H9 (cell line): ENCODE data around the gene ARHGAP22. TPM values are rescaled to one million over a fixed set of nuclear protein-coding genes. Genes with fewer than 3 reads are reported as not detected.

ENCODE experiments used
- DNase-seq: peaks from one replicate; pipeline ENCODE4 v3.0.0-alpha.2; 2017
- H2AFZ ChIP-seq: one replicate; pipeline ENCODE4 v1.6.1; 2013; ENCODE audit warnings: mild to moderate bottlenecking, low read length, control low read depth, moderate library complexity
- H2AK5ac ChIP-seq: 2 replicates; pipeline ENCODE4 v1.6.1; 2013; ENCODE audit warnings: low read length, control low read depth, mixed read lengths; ENCODE audit not compliant: insufficient read length
- H2BK120ac ChIP-seq: one replicate; pipeline ENCODE4 v1.6.1; 2013; ENCODE audit warnings: low read depth, mild to moderate bottlenecking, low read length, control low read depth, inconsistent platforms; ENCODE audit not compliant: poor library complexity, severe bottlenecking
- H2BK12ac ChIP-seq: 2 replicates; pipeline ENCODE4 v1.6.1; 2013; ENCODE audit warnings: low read length, control low read depth, mixed read lengths, low read depth; ENCODE audit not compliant: insufficient read length
- H2BK15ac ChIP-seq: 2 replicates; pipeline ENCODE4 v1.6.1; 2013; ENCODE audit warnings: low read depth, low read length, control low read depth
- H2BK20ac ChIP-seq: one replicate; pipeline ENCODE4 v1.6.1; 2013; ENCODE audit warnings: low read depth, mild to moderate bottlenecking, low read length, control low read depth, inconsistent platforms; ENCODE audit not compliant: poor library complexity, severe bottlenecking
- H2BK5ac ChIP-seq: 2 replicates; pipeline ENCODE4 v1.6.1; 2013; ENCODE audit warnings: low read length, control low read depth, mixed read lengths; ENCODE audit not compliant: insufficient read length
- H3K14ac ChIP-seq: 2 replicates; pipeline ENCODE4 v1.6.1; 2013; ENCODE audit warnings: low read length, control low read depth; ENCODE audit not compliant: insufficient read depth
- H3K18ac ChIP-seq: 2 replicates; pipeline ENCODE4 v1.6.1; 2013; ENCODE audit warnings: low read depth, mild to moderate bottlenecking, mixed read lengths, low read length, control low read depth; ENCODE audit not compliant: insufficient read length
- H3K23ac ChIP-seq: 2 replicates; pipeline ENCODE4 v1.6.1; 2013; ENCODE audit warnings: low read length, control low read depth, mixed read lengths, low read depth; ENCODE audit not compliant: insufficient read length
- H3K23me2 ChIP-seq: 2 replicates; pipeline ENCODE4 v1.6.1; 2013; ENCODE audit warnings: low read depth, mild to moderate bottlenecking, mixed read lengths, low read length, control low read depth; ENCODE audit not compliant: insufficient read length, poor library complexity, severe bottlenecking
- H3K27ac ChIP-seq: 2 replicates; pipeline ENCODE4 v1.5.1; 2013; ENCODE audit warnings: low read length, control low read depth, mixed read lengths, low read depth; ENCODE audit not compliant: insufficient read length
- H3K27me3 ChIP-seq: 2 replicates; pipeline ENCODE4 v1.6.1; 2013; ENCODE audit warnings: low read length, control low read depth, inconsistent platforms; ENCODE audit not compliant: insufficient read depth
- H3K4ac ChIP-seq: 2 replicates; pipeline ENCODE4 v1.6.1; 2013; ENCODE audit warnings: low read depth, mild to moderate bottlenecking, control low read depth, inconsistent platforms, low read length, moderate library complexity
- H3K4me1 ChIP-seq: 2 replicates; pipeline ENCODE4 v1.6.1; 2013; ENCODE audit warnings: low read length, control low read depth, inconsistent platforms; ENCODE audit not compliant: insufficient read depth
- H3K4me2 ChIP-seq: 2 replicates; pipeline ENCODE4 v1.6.1; 2013; ENCODE audit warnings: low read length, control low read depth, mixed read lengths; ENCODE audit not compliant: insufficient read length, insufficient read depth
- H3K56ac ChIP-seq: 2 replicates; pipeline ENCODE4 v1.6.1; 2013; ENCODE audit warnings: low read depth, mild to moderate bottlenecking, mixed read lengths, low read length, control low read depth; ENCODE audit not compliant: insufficient read length
- H3K79me1 ChIP-seq: 2 replicates; pipeline ENCODE4 v1.6.1; 2013; ENCODE audit warnings: low read depth, mild to moderate bottlenecking, moderate library complexity, low read length, control low read depth, inconsistent platforms; ENCODE audit not compliant: insufficient read depth, poor library complexity, severe bottlenecking
- H3K79me2 ChIP-seq: 2 replicates; pipeline ENCODE4 v1.6.1; 2013; ENCODE audit warnings: low read length, control low read depth, inconsistent platforms; ENCODE audit not compliant: insufficient read depth
- H3K9ac ChIP-seq: 2 replicates; pipeline ENCODE4 v1.6.1; 2013; ENCODE audit warnings: low read length, control low read depth, mixed read lengths; ENCODE audit not compliant: insufficient read length; ENCODE audit errors: extremely low read depth
- H3K9me3 ChIP-seq: one replicate; pipeline ENCODE4 v1.6.1; 2013; ENCODE audit warnings: low read depth, low read length, inconsistent platforms; ENCODE audit not compliant: control insufficient read depth
- H3T11ph ChIP-seq: one replicate; pipeline ENCODE4 v1.6.1; 2013; ENCODE audit warnings: mild to moderate bottlenecking, low read length, control low read depth, inconsistent platforms
- H4K20me1 ChIP-seq: one replicate; pipeline ENCODE4 v1.6.1; 2013; ENCODE audit not compliant: control insufficient read depth, insufficient read length, insufficient read depth
- H4K5ac ChIP-seq: 2 replicates; pipeline ENCODE4 v1.6.1; 2013; ENCODE audit warnings: low read depth, mild to moderate bottlenecking, mixed read lengths, low read length, control low read depth; ENCODE audit not compliant: insufficient read length
- H4K8ac ChIP-seq: replicated peaks from 2 replicates; pipeline ENCODE4 v1.6.1; 2013; ENCODE audit warnings: low read length, control low read depth, mixed read lengths, low read depth; ENCODE audit not compliant: insufficient read length
- H4K91ac ChIP-seq: 2 replicates; pipeline ENCODE4 v1.6.1; 2013; ENCODE audit warnings: low read depth, mild to moderate bottlenecking, moderate library complexity, mixed read lengths, low read length, control low read depth; ENCODE audit not compliant: insufficient read length
- H3K27ac Mint-ChIP-seq, 3 experiments: 2 replicates in 2 of 3; 3 replicates in 1 of 3; pipeline ENCODE4 v1.8.0; 2020 to 2021; ENCODE audit warnings: mixed read lengths in 3 of 3, mild to moderate bottlenecking in 1 of 3, moderate library complexity in 1 of 3
- H3K27me3 Mint-ChIP-seq: 2 replicates; pipeline ENCODE4 v1.8.0; 2021; ENCODE audit warnings: low read depth, mild to moderate bottlenecking, moderate library complexity, mixed read lengths
- H3K36me3 Mint-ChIP-seq, 3 experiments: 2 replicates in 2 of 3; 3 replicates in 1 of 3; pipeline ENCODE4 v1.8.0; 2020 to 2021; ENCODE audit warnings: low read depth in 3 of 3, mixed read lengths in 3 of 3; ENCODE audit not compliant: insufficient read depth in 1 of 3
- H3K4me1 Mint-ChIP-seq, 2 experiments: 2 replicates each; pipeline ENCODE4 v1.8.0; 2020; ENCODE audit warnings: mixed read lengths in 2 of 2
- H3K4me3 Mint-ChIP-seq, 2 experiments: 2 replicates in 1 of 2; 3 replicates in 1 of 2; pipeline ENCODE4 v1.8.0; 2020 to 2021; ENCODE audit warnings: mild to moderate bottlenecking in 2 of 2, mixed read lengths in 2 of 2, moderate library complexity in 1 of 2
- H3K9me3 Mint-ChIP-seq, 2 experiments: 2 replicates in 1 of 2; 3 replicates in 1 of 2; pipeline ENCODE4 v1.8.0; 2020; ENCODE audit warnings: mild to moderate bottlenecking in 2 of 2, mixed read lengths in 2 of 2, moderate library complexity in 1 of 2
- WGBS: extraction: QIAGEN DNeasy Blood & Tissue Kit; methylation state at CpG from one replicate; pipeline ENCODE4 v1.1.7; 2013; ENCODE audit warnings: missing lambda C conversion rate, low lambda C conversion rate, mixed read lengths; ENCODE audit not compliant: insufficient read length; ENCODE audit errors: extremely low coverage; 5-methylcytosine and 5-hydroxymethylcytosine counted together
- total RNA-seq: library from RNA; stranded (reverse); gene quantifications from 2 replicates; pipeline ENCODE4 v1.2.1, GENCODE V29; 2021
- TF ChIP-seq, protein P1 (sequence below): fragments of 200-600 bp; sonication (generic); conservative IDR thresholded peaks from 3 replicates; pipeline ENCODE4 v1.8.0; 2021; ENCODE audit warnings: antibody characterized with exemption, mild to moderate bottlenecking

The ARHGAP22 gene
- total RNA-seq, 1 experiment from 2014 or later = 7.4 TPM

- H3K23me2 ChIP-seq = no peaks in the 10 kb centered on the region
- H4K91ac ChIP-seq = no peak overlapping the region
- Mint-ChIP-seq H3K4me1 (no peaks in the 10 kb centered on the region), H3K27me3 (peaks cover 35% of the 10 kb centered on the region), H3K4me3 (no peak overlapping the region), H3K9me3 (no peaks in the 10 kb centered on the region; a peak in 1 of 5 replicates), H3K36me3 (no peaks in the 10 kb centered on the region; a peak in 1 of 7 replicates), H3K27ac (no peak overlapping the region)
- H3K14ac ChIP-seq = 0 out of 2 replicates have a peak overlapping the region, but pooled peaks have one; percentile 34
- H2BK20ac ChIP-seq = no peak overlapping the region
- H2AK5ac ChIP-seq = no peak overlapping the region
- H4K20me1 ChIP-seq = no peaks in the 10 kb centered on the region
- no peak overlapping the region for H2BK5ac ChIP-seq
- TF ChIP-seq, protein P1, sequence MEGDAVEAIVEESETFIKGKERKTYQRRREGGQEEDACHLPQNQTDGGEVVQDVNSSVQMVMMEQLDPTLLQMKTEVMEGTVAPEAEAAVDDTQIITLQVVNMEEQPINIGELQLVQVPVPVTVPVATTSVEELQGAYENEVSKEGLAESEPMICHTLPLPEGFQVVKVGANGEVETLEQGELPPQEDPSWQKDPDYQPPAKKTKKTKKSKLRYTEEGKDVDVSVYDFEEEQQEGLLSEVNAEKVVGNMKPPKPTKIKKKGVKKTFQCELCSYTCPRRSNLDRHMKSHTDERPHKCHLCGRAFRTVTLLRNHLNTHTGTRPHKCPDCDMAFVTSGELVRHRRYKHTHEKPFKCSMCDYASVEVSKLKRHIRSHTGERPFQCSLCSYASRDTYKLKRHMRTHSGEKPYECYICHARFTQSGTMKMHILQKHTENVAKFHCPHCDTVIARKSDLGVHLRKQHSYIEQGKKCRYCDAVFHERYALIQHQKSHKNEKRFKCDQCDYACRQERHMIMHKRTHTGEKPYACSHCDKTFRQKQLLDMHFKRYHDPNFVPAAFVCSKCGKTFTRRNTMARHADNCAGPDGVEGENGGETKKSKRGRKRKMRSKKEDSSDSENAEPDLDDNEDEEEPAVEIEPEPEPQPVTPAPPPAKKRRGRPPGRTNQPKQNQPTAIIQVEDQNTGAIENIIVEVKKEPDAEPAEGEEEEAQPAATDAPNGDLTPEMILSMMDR = peak; percentile 11; the same call in 1 of the 3 replicates
- no peak overlapping the region for H3K9ac ChIP-seq
- no peaks in the 10 kb centered on the region for H3K27me3 ChIP-seq
- H3K18ac ChIP-seq = no peak overlapping the region
- H2BK12ac ChIP-seq = no peak overlapping the region
- DNase-seq = no peak
- no CpG with 5 or more reads among the region's 7 CpGs for WGBS
- no peak overlapping the region for H2BK15ac ChIP-seq
- no peak overlapping the region for H3K23ac ChIP-seq
- H4K5ac ChIP-seq = no peak overlapping the region
- H3K79me2 ChIP-seq = no peaks in the 10 kb centered on the region
- no peaks in the 10 kb centered on the region for H3K79me1 ChIP-seq
- H3K4me1 ChIP-seq = no peaks in the 10 kb centered on the region
- H3K4ac ChIP-seq = no peak overlapping the region
- no peaks in the 10 kb centered on the region for H3K9me3 ChIP-seq
- H3K27ac ChIP-seq = no peak overlapping the region
- H2AFZ ChIP-seq = no peak overlapping the region
- H2BK120ac ChIP-seq = no peak overlapping the region
- no peak overlapping the region for H4K8ac ChIP-seq
- no peak overlapping the region for H3K4me2 ChIP-seq
- H3K56ac ChIP-seq = no peak overlapping the region
- H3T11ph ChIP-seq = no peak overlapping the region
These were observed 44.6 kb upstream of the ARHGAP22 start for GRCh38 chr10:48649349-48649944.
